Measurements from ENCODE around the gene CEMIP. TPM values are rescaled to one million over a fixed set of nuclear protein-coding genes. Genes with fewer than 3 reads are reported as not detected.

The CEMIP gene
- total and polyA plus RNA-seq, 2 of the 4 experiments (the other 2 are of a cell fraction), result 63.8 to 78.0 TPM

- Histone ChIP-seq H4K5ac (ENCODE audit: low read depth, low read length) (no peak overlapping the region), H3K9me1 (ENCODE audit: insufficient read depth, low read length) (0 out of 2 replicates have a peak, but pooled peaks cover under 1% of the 10 kb centered on the region), H2BK120ac (ENCODE audit: low read depth, low read length) (no peak overlapping the region), H4K91ac (ENCODE audit: insufficient read depth, low read depth, low read length) (no peak overlapping the region), H2AFZ (replicated peaks; ENCODE audit: low read length, poor library complexity) (no peak overlapping the region), H3K18ac (ENCODE audit: low read depth, low read length) (no peak overlapping the region), H4K8ac (ENCODE audit: low read depth in 2 of 2, low read length in 2 of 2) (no peak overlapping the region), H3K23ac (ENCODE audit: low read depth, low read length) (no peak overlapping the region), H2AK5ac (ENCODE audit: low read depth, low read length) (no peak overlapping the region), H2AK9ac (replicated peaks; ENCODE audit: low read depth, low read length, poor library complexity) (no peak overlapping the region), H2BK5ac (ENCODE audit: low read depth, low read length, poor library complexity, severe bottlenecking) (no peak overlapping the region), H3K14ac (replicated peaks; ENCODE audit: low read depth, low read length) (no peak overlapping the region), H3K4me1 (ENCODE audit: control insufficient read depth, insufficient read depth, low read length) (peaks cover 4% of the 10 kb centered on the region; the same call in 1 of the 2 replicates), H2BK15ac (ENCODE audit: low read depth, low read length) (no peak overlapping the region), H3K9ac (ENCODE audit: low read depth, low read length) (no peak overlapping the region), H3K36me3 (ENCODE audit: control insufficient read depth, insufficient read depth, low read length) (peaks cover 67% of the 10 kb centered on the region), H3K4me3 (ENCODE audit: insufficient read depth, low read depth, low read length) (no peak overlapping the region), H3K79me1 (ENCODE audit: low read depth in 1 of 2, low read length in 2 of 2) (peaks cover 0 to 1% of the 10 kb centered on the region in 2 experiments; a peak in 2 of 4 replicates), H3K27ac (ENCODE audit: insufficient read depth, low read length) (no peak overlapping the region), H3K4ac (ENCODE audit: low read depth, low read length) (no peak overlapping the region), H3K9me3 (ENCODE audit: control insufficient read depth, insufficient read depth, low read length) (no peaks in the 10 kb centered on the region), H4K20me1 (ENCODE audit: insufficient read depth, low read length) (peaks cover 85% of the 10 kb centered on the region), H2BK20ac (ENCODE audit: low read depth, low read length) (no peak overlapping the region), H3K4me2 (ENCODE audit: low read depth, low read length) (no peak overlapping the region), H3K56ac (ENCODE audit: extremely low read depth, insufficient read depth, low read length) (no peak overlapping the region), H3K27me3 (ENCODE audit: control insufficient read depth, insufficient read depth, low read length) (no peaks in the 10 kb centered on the region; the same call in 1 of the 2 replicates)
- DNase-seq (no peak), ATAC-seq (ENCODE audit: low read depth) (no peak)
- intact Hi-C loops (cut with micrococcal nuclease), result no loop called here
- in situ Hi-C loops (cut with MboI; ENCODE audit: low sequenced_read_pairs), result no loop called here
- dilution Hi-C loops (cut with HindIII; ENCODE audit: low sequenced_read_pairs, unreplicated experiment), result no loop called here
- POLR2A ChIA-PET (ENCODE audit: unreplicated experiment), result no interaction called here
- 70% methylated on average over 2 of the region's 8 CpGs; no CpG with 5 or more reads in 1 of the 2 experiments for WGBS, 2 experiments (ENCODE audit: extremely low coverage in 2 of 2, insufficient read length in 1 of 2)
- no peak for TF ChIP-seq BHLHE40 (IDR thresholded peaks at IDR 0.05; ENCODE audit: low read depth, low read length)
- TF ChIP-seq RFX5 (IDR thresholded peaks at IDR 0.05; ENCODE audit: low read depth, low read length), result no peak
- no peak for TF ChIP-seq MAZ (IDR thresholded peaks at IDR 0.05; ENCODE audit: borderline replicate concordance, low read depth, low read length)
- no peak for TF ChIP-seq POLR2A (IDR thresholded peaks at IDR 0.05; ENCODE audit: low read depth, low read length)
- no peak for TF ChIP-seq SMC3 (IDR thresholded peaks at IDR 0.05; ENCODE audit: low read depth, low read length)
- no peak for TF ChIP-seq CEBPB (IDR thresholded peaks at IDR 0.05; ENCODE audit: low read depth, low read length)
- TF ChIP-seq MAFK (IDR thresholded peaks at IDR 0.05; ENCODE audit: low read depth, low read length), result no peak
- TF ChIP-seq MXI1 (IDR thresholded peaks at IDR 0.05; ENCODE audit: borderline replicate concordance, low read depth, low read length), result no peak
- TF ChIP-seq NFE2L2 (IDR thresholded peaks at IDR 0.05; ENCODE audit: low read depth, low read length), result no peak
- TF ChIP-seq ELK1 (IDR thresholded peaks at IDR 0.05; ENCODE audit: borderline replicate concordance, low read depth, low read length), result no peak
- no peak for TF ChIP-seq FOS (IDR thresholded peaks at IDR 0.05; ENCODE audit: low read depth, low read length)
- TF ChIP-seq RCOR1 (IDR thresholded peaks at IDR 0.05; ENCODE audit: insufficient replicate concordance, low read length), result no peak
- no peak for TF ChIP-seq CHD1 (IDR thresholded peaks at IDR 0.05; ENCODE audit: low read depth, low read length)
- TF ChIP-seq RAD21 (IDR thresholded peaks at IDR 0.05; ENCODE audit: low read length), result no peak
- TF ChIP-seq USF2 (IDR thresholded peaks at IDR 0.05; ENCODE audit: low read depth, low read length), result no peak
- no peak for TF ChIP-seq CTCF (conservative IDR thresholded peaks at IDR 0.05; ENCODE audit: low read depth, low read length)
- BruUV-seq (replicated peaks), result no TSS peak
- CTCF ChIA-PET, result no interaction called here
These were observed 77.7 kb downstream of the CEMIP start for GRCh38 chr15:80856809-80857377.

All from IMR-90 (cell line).